Stimulated activated CD4-positive, alpha-beta T cell treated with anti-CD3 and anti-CD28 coated beads, Interleukin-15, amount 100 ng/mL, for 24 hours (primary cell): ENCODE results near the gene ATXN7L2.

Experiments
- DNase-seq: peaks from one replicate; pipeline ENCODE4 v3.0.0-alpha.2; 2020

ATXN7L2 gene

GRCh38 chr1:109478806-109479205 is 4.9 kb upstream of the ATXN7L2 start:
- DNase-seq = no peak

- DNase-seq = no peak
Observed at GRCh38 chr1:109479311-109479710, 4.4 kb upstream of the ATXN7L2 start.

GRCh38 chr1:109479901-109480300 is 3.8 kb upstream of the ATXN7L2 start:
- DNase-seq = no peak

GRCh38 chr1:109481646-109482045 is 2.1 kb upstream of the ATXN7L2 start:
- no peak for DNase-seq

GRCh38 chr1:109482242-109482641 is 1.5 kb upstream of the ATXN7L2 start:
- no peak for DNase-seq

- peak; percentile 35 for DNase-seq
Observed at GRCh38 chr1:109482791-109483671, 674 bp upstream of the ATXN7L2 start.

GRCh38 chr1:109484519-109484975 is 842 bp downstream of the ATXN7L2 start:
- peak; percentile 35 for DNase-seq

GRCh38 chr1:109485001-109485400 is 1.3 kb downstream of the ATXN7L2 start:
- DNase-seq = no peak

- DNase-seq = no peak
Observed at GRCh38 chr1:109487261-109487660, 3.6 kb downstream of the ATXN7L2 start.

- DNase-seq = no peak
Observed at GRCh38 chr1:109488201-109488600, 4.5 kb downstream of the ATXN7L2 start.

- DNase-seq = no peak
Observed at GRCh38 chr1:109488696-109489095, 5.0 kb downstream of the ATXN7L2 start.

GRCh38 chr1:109490029-109490933 is 6.6 kb downstream of the ATXN7L2 start:
- peak; percentile 78 for DNase-seq

GRCh38 chr1:109490934-109491302 is 7.2 kb downstream of the ATXN7L2 start:
- DNase-seq = no peak

GRCh38 chr1:109491372-109491771 is 7.7 kb downstream of the ATXN7L2 start:
- no peak for DNase-seq

GRCh38 chr1:109492779-109493178 is 9.1 kb downstream of the ATXN7L2 start:
- no peak for DNase-seq

GRCh38 chr1:109493227-109493626 is 9.5 kb downstream of the ATXN7L2 start:
- no peak for DNase-seq

GRCh38 chr1:109493805-109494539 is 10.3 kb downstream of the ATXN7L2 start, which contains the start of gene CYB561D1:
CYB561D1 (plus strand) TSS chr1:109494094; CDS start chr1:109494140, 46 bp downstream.
- peak; percentile 93 for DNase-seq

GRCh38 chr1:109495738-109496137 is 12.0 kb downstream of the ATXN7L2 start:
- no peak for DNase-seq

GRCh38 chr1:109497449-109498160 is 13.9 kb downstream of the ATXN7L2 start:
- DNase-seq = no peak

GRCh38 chr1:109498161-109498801 is 14.6 kb downstream of the ATXN7L2 start:
- peak; percentile 43 for DNase-seq

- no peak for DNase-seq
Observed at GRCh38 chr1:109499081-109499480, 15.4 kb downstream of the ATXN7L2 start.
